Measurements from ENCODE around the gene ADAMTS14.

Gene ADAMTS14

GRCh38 chr10:70803775-70804420, 131.6 kb downstream of the ADAMTS14 start:
- TF ChIP-seq CTCF (IDR thresholded peaks at IDR 0.05; ENCODE audit: extremely low read depth, missing control alignments) = no peak
- no peak for DNase-seq (ENCODE audit: low spot score)

- no peak for DNase-seq (ENCODE audit: low spot score)
Measured at GRCh38 chr10:70804421-70804808, 132.1 kb downstream of the ADAMTS14 start.

GRCh38 chr10:70805619-70806215, 133.4 kb downstream of the ADAMTS14 start:
- TF ChIP-seq CTCF (IDR thresholded peaks at IDR 0.05; ENCODE audit: extremely low read depth, missing control alignments) = no peak
- DNase-seq (ENCODE audit: low spot score) = no peak

More at GRCh38 chr10:70804421-70804808, 132.1 kb downstream of the ADAMTS14 start:
- TF ChIP-seq CTCF (IDR thresholded peaks at IDR 0.05; ENCODE audit: extremely low read depth, missing control alignments) = no peak

GRCh38 chr10:70806841-70807240, 134.5 kb downstream of the ADAMTS14 start:
- TF ChIP-seq CTCF (IDR thresholded peaks at IDR 0.05; ENCODE audit: extremely low read depth, missing control alignments) = no peak

GRCh38 chr10:70807556-70807955, 135.2 kb downstream of the ADAMTS14 start:
- TF ChIP-seq CTCF (IDR thresholded peaks at IDR 0.05; ENCODE audit: extremely low read depth, missing control alignments) = no peak
- no peak for DNase-seq (ENCODE audit: low spot score)

More at GRCh38 chr10:70806841-70807240, 134.5 kb downstream of the ADAMTS14 start:
- no peak for DNase-seq (ENCODE audit: low spot score)

- no peak for DNase-seq (ENCODE audit: low spot score)
- TF ChIP-seq CTCF (IDR thresholded peaks at IDR 0.05; ENCODE audit: extremely low read depth, missing control alignments) = no peak
Measured at GRCh38 chr10:70809011-70809611, 136.8 kb downstream of the ADAMTS14 start.

GRCh38 chr10:70809726-70810125, 137.4 kb downstream of the ADAMTS14 start:
- no peak for DNase-seq (ENCODE audit: low spot score)
- no peak for TF ChIP-seq CTCF (IDR thresholded peaks at IDR 0.05; ENCODE audit: extremely low read depth, missing control alignments)
